ENCODE data around the gene XPC. TPM values are rescaled to one million over a fixed set of nuclear protein-coding genes. Genes with fewer than 3 reads are reported as not detected.

XPC gene
- polyA plus RNA-seq, 1 donor from 2014 or later: 21.9 TPM

DNA sequence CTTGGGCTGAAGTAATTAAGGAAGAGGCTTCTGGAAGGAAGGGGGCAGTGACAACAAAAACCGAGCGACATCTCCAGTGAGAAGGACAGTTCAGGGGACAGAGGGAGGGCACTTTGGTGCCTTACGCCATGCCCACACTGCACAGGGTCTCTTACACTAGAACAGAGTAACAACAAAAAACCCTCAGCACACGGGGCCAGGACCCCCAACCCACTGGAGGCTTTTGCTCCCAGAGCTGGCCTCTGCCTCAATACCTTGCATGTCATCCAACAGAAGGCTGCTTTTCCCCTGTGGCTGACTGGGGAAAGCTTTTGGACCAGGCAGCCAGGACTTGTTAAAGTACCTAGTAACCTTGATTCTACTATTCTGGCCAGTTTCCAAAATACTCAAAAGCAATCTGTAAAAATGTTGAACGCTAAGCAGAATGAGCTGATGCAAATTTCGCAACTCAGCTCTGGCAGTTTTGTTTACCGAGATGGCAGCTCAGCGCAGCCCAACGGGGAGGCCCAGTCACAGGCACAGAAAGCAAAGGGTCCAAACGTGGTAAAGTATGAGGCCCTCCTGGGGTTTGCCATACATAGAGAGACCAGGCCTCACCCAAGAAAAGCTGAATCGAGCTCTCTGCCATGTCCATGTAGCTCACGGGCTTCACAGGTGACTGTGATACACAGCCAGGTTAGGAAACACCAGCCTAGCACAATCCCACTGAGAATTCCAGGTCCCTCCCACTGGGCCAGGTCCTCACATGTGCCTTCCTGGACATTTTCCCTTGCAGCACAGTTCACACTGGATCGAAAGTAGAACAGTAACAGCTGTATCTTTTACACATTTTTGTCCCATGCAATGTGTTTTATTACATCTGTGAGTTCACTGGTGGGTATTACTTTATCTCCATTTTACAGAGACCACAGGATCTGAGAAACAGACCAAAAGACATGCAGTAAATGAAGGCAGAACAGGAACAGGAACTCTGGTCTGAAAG lies 59.7 kb downstream of the XPC start:
- no peaks in the 10 kb centered on the region for H3K9me3 ChIP-seq (ENCODE audit: low read length)
- no peak overlapping the region for H3K9ac ChIP-seq (ENCODE audit: low read length)
- no peak overlapping the region for H3K4me3 ChIP-seq (ENCODE audit: low read length)
- no peak overlapping the region for H3K4me2 ChIP-seq (ENCODE audit: low read length)
- no peak overlapping the region for H3K27ac ChIP-seq (ENCODE audit: low read length)
- H3K9me2 ChIP-seq (ENCODE audit: insufficient read depth, low read length): no peaks in the 10 kb centered on the region
- H3F3A ChIP-seq (ENCODE audit: insufficient read depth, low read length, poor library complexity, severe bottlenecking): no peaks in the 10 kb centered on the region
- H2AFZ ChIP-seq (ENCODE audit: low read depth, low read length): no peak overlapping the region
- H3K27me3 ChIP-seq (ENCODE audit: insufficient read depth, low read depth, low read length): no peaks in the 10 kb centered on the region
- H3K36me3 ChIP-seq (ENCODE audit: insufficient read depth, low read length): no peaks in the 10 kb centered on the region
- no peaks in the 10 kb centered on the region for H3K79me2 ChIP-seq (replicated peaks; ENCODE audit: insufficient read depth, low read length)
- H4K20me1 ChIP-seq (ENCODE audit: insufficient read depth): no peaks in the 10 kb centered on the region
- no peak for TF ChIP-seq MXI1 (conservative IDR thresholded peaks at IDR 0.05; ENCODE audit: poor library complexity, severe bottlenecking)
- TF ChIP-seq TAF1 (IDR thresholded peaks at IDR 0.05; ENCODE audit: low read depth): no peak
- TF ChIP-seq POLR2AphosphoS5 (IDR thresholded peaks at IDR 0.05): no peak
- no peak for TF ChIP-seq EP300 (conservative IDR thresholded peaks at IDR 0.05; ENCODE audit: poor library complexity, severe bottlenecking)

DNA sequence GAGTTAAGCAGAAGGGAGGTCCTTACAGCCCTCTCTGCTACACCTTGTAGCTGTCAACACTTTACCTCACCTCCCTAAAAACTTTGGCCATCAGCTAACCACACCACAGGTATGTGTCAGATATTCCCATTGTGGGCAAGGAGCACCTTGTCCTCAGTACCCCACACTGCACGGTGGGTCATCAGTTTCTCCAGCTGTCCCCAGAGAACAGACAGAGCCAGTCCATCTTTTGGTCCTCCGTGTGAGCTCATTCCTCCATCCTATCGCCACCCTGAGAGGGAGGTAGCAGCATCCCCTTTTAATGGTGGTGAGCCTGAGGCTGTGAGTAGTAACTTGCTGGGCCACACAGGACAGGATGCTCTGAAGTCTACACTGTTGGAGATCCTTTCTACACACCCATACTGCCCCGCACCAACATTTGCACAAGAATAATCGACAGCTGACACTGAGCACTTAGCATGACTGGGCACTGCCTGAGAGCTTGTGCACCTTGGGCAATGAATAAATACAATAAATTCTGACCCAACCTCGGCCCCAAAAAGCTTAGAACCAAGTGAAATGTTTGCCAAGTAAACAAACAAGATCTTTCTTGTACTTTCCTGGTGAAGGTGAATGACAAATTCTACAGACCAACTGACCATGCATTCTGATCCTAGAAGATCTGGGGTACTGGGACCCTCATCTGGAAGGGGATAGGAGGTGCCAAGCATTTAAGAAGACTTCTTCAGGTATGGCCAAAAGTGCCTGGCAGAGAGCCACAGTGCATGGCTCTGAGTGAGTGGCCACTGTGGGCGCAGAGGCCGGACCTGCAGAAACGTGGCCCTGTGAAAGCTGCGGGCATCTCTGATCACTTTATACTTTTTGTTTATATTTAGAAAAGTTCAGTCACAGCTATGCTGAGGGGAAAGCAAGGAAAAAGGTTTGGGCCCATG lies 60.7 kb downstream of the XPC start:
- Histone ChIP-seq H3F3A (ENCODE audit: insufficient read depth, low read length, poor library complexity, severe bottlenecking) (no peaks in the 10 kb centered on the region), H3K9me2 (ENCODE audit: insufficient read depth, low read length) (no peaks in the 10 kb centered on the region), H3K4me2 (ENCODE audit: low read length) (no peak overlapping the region), H4K20me1 (ENCODE audit: insufficient read depth) (no peaks in the 10 kb centered on the region), H3K9ac (ENCODE audit: low read length) (no peak overlapping the region), H3K27me3 (ENCODE audit: insufficient read depth, low read depth, low read length) (no peaks in the 10 kb centered on the region), H3K79me2 (replicated peaks; ENCODE audit: insufficient read depth, low read length) (no peaks in the 10 kb centered on the region), H2AFZ (ENCODE audit: low read depth, low read length) (no peak overlapping the region), H3K9me3 (ENCODE audit: low read length) (no peaks in the 10 kb centered on the region), H3K27ac (ENCODE audit: low read length) (no peak overlapping the region), H3K4me3 (ENCODE audit: low read length) (no peak overlapping the region), H3K36me3 (ENCODE audit: insufficient read depth, low read length) (no peaks in the 10 kb centered on the region)
- TF ChIP-seq, protein P1, sequence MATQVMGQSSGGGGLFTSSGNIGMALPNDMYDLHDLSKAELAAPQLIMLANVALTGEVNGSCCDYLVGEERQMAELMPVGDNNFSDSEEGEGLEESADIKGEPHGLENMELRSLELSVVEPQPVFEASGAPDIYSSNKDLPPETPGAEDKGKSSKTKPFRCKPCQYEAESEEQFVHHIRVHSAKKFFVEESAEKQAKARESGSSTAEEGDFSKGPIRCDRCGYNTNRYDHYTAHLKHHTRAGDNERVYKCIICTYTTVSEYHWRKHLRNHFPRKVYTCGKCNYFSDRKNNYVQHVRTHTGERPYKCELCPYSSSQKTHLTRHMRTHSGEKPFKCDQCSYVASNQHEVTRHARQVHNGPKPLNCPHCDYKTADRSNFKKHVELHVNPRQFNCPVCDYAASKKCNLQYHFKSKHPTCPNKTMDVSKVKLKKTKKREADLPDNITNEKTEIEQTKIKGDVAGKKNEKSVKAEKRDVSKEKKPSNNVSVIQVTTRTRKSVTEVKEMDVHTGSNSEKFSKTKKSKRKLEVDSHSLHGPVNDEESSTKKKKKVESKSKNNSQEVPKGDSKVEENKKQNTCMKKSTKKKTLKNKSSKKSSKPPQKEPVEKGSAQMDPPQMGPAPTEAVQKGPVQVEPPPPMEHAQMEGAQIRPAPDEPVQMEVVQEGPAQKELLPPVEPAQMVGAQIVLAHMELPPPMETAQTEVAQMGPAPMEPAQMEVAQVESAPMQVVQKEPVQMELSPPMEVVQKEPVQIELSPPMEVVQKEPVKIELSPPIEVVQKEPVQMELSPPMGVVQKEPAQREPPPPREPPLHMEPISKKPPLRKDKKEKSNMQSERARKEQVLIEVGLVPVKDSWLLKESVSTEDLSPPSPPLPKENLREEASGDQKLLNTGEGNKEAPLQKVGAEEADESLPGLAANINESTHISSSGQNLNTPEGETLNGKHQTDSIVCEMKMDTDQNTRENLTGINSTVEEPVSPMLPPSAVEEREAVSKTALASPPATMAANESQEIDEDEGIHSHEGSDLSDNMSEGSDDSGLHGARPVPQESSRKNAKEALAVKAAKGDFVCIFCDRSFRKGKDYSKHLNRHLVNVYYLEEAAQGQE (IDR thresholded peaks at IDR 0.05; ENCODE audit: borderline replicate concordance): no peak
- TF ChIP-seq CTCF (IDR thresholded peaks at IDR 0.05; ENCODE audit: poor library complexity, severe bottlenecking): no peak
- no peak for TF ChIP-seq SMC3 (conservative IDR thresholded peaks at IDR 0.05; ENCODE audit: poor library complexity)
